ENCODE results near the gene RWDD2A.

- no peak for TF ChIP-seq EZH2phosphoT487 (IDR thresholded peaks at IDR 0.05; ENCODE audit: borderline replicate concordance, low read depth, low read length)
- TF ChIP-seq, protein P1, sequence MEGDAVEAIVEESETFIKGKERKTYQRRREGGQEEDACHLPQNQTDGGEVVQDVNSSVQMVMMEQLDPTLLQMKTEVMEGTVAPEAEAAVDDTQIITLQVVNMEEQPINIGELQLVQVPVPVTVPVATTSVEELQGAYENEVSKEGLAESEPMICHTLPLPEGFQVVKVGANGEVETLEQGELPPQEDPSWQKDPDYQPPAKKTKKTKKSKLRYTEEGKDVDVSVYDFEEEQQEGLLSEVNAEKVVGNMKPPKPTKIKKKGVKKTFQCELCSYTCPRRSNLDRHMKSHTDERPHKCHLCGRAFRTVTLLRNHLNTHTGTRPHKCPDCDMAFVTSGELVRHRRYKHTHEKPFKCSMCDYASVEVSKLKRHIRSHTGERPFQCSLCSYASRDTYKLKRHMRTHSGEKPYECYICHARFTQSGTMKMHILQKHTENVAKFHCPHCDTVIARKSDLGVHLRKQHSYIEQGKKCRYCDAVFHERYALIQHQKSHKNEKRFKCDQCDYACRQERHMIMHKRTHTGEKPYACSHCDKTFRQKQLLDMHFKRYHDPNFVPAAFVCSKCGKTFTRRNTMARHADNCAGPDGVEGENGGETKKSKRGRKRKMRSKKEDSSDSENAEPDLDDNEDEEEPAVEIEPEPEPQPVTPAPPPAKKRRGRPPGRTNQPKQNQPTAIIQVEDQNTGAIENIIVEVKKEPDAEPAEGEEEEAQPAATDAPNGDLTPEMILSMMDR (conservative IDR thresholded peaks at IDR 0.05; ENCODE audit: low read length), result no peak
Observed at GRCh38 chr6:83188501-83188900, 4.7 kb upstream of the RWDD2A start.

Measured in OCI-LY7 (cell line).